ENCODE measurements around the gene KRTAP1-4. TPM values are rescaled to one million over a fixed set of nuclear protein-coding genes. Genes with fewer than 3 reads are reported as not detected.
A peak's percentile ranks its signal among the peaks of the same experiment; 100 is the strongest.

KRTAP1-4 gene
- total and polyA plus RNA-seq, 2 of the 4 experiments (the other 2 are of a cell fraction): not detected

DNA sequence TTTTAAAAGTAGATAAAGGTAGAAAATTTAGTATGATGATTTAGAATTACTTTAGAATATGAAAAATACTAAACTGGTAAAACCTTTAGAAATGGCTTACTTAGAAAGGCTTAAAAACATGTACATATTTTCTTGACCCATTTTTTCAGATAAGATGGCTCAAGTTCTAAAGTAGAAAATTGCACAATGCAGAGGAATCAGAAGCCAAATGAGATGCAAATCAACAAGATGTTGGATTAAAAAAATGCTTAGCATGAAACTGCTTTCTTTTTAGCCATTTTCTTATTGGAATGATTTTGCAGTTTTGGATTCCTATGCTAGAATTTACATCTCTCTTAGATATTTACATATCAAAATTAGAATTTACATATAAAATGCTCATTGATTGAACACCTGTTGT is 19.6 kb downstream of the KRTAP1-4 start:
- ChIA-PET POLR2A (ENCODE audit: unreplicated experiment) (no interaction called here), CTCF (no interaction called here)
- H3K14ac ChIP-seq (replicated peaks; ENCODE audit: low read depth, low read length): no peak overlapping the region
- H3K23ac ChIP-seq (ENCODE audit: low read depth, low read length): no peak overlapping the region
- in situ Hi-C loops (cut with MboI; ENCODE audit: low sequenced_read_pairs): no loop called here
- H2AK9ac ChIP-seq (replicated peaks; ENCODE audit: low read depth, low read length, poor library complexity): no peak overlapping the region
- H4K8ac ChIP-seq (ENCODE audit: low read depth in 2 of 2, low read length in 2 of 2): no peak overlapping the region
- H3K9me1 ChIP-seq (ENCODE audit: insufficient read depth, low read length): no peaks in the 10 kb centered on the region; the same call in 1 of the 2 replicates
- H4K91ac ChIP-seq (ENCODE audit: insufficient read depth, low read depth, low read length): no peak overlapping the region
- intact Hi-C loops (cut with micrococcal nuclease): no loop called here
- BruUV-seq (replicated peaks): no TSS peak
- TF ChIP-seq MAFK (IDR thresholded peaks at IDR 0.05; ENCODE audit: low read depth, low read length): no peak
- TF ChIP-seq SMC3 (IDR thresholded peaks at IDR 0.05; ENCODE audit: low read depth, low read length): no peak
- TF ChIP-seq, protein P1, sequence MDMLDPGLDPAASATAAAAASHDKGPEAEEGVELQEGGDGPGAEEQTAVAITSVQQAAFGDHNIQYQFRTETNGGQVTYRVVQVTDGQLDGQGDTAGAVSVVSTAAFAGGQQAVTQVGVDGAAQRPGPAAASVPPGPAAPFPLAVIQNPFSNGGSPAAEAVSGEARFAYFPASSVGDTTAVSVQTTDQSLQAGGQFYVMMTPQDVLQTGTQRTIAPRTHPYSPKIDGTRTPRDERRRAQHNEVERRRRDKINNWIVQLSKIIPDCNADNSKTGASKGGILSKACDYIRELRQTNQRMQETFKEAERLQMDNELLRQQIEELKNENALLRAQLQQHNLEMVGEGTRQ (IDR thresholded peaks at IDR 0.05; ENCODE audit: low read depth, low read length): no peak
- no peak for TF ChIP-seq CHD1 (IDR thresholded peaks at IDR 0.05; ENCODE audit: low read depth, low read length)
- TF ChIP-seq CEBPB (IDR thresholded peaks at IDR 0.05; ENCODE audit: low read depth, low read length): peak; percentile 29; the same call in 1 of the 2 replicates
- TF ChIP-seq MAZ (IDR thresholded peaks at IDR 0.05; ENCODE audit: borderline replicate concordance, low read depth, low read length): no peak
- no peak for TF ChIP-seq RAD21 (IDR thresholded peaks at IDR 0.05; ENCODE audit: low read length)
- dilution Hi-C loops (cut with HindIII; ENCODE audit: low sequenced_read_pairs, unreplicated experiment): no loop called here
- H3K56ac ChIP-seq (ENCODE audit: extremely low read depth, insufficient read depth, low read length): no peak overlapping the region
- no peak overlapping the region for H3K27ac ChIP-seq (ENCODE audit: insufficient read depth, low read length)
- H2AFZ ChIP-seq (replicated peaks; ENCODE audit: low read length, poor library complexity): no peak overlapping the region
- H2BK20ac ChIP-seq (ENCODE audit: low read depth, low read length): no peak overlapping the region
- no peak overlapping the region for H3K18ac ChIP-seq (ENCODE audit: low read depth, low read length)
- no peak overlapping the region for H2BK120ac ChIP-seq (ENCODE audit: low read depth, low read length)
- H4K5ac ChIP-seq (ENCODE audit: low read depth, low read length): no peak overlapping the region
- no peaks in the 10 kb centered on the region for H3K27me3 ChIP-seq (ENCODE audit: control insufficient read depth, insufficient read depth, low read length)
- no peak overlapping the region for H3K4me2 ChIP-seq (ENCODE audit: low read depth, low read length)
- no peaks in the 10 kb centered on the region for H4K20me1 ChIP-seq (ENCODE audit: insufficient read depth, low read length)
- H3K4me3 ChIP-seq (ENCODE audit: insufficient read depth, low read depth, low read length): no peak overlapping the region
- H3K4ac ChIP-seq (ENCODE audit: low read depth, low read length): no peak overlapping the region
- ATAC-seq (ENCODE audit: low read depth) (no peak), DNase-seq (no peak)
- H3K9me3 ChIP-seq (ENCODE audit: control insufficient read depth, insufficient read depth, low read length): no peaks in the 10 kb centered on the region
- no peak overlapping the region for H2BK5ac ChIP-seq (ENCODE audit: low read depth, low read length, poor library complexity, severe bottlenecking)
- H2BK15ac ChIP-seq (ENCODE audit: low read depth, low read length): no peak overlapping the region
- H3K4me1 ChIP-seq (ENCODE audit: control insufficient read depth, insufficient read depth, low read length): peaks cover 1% of the 10 kb centered on the region; the same call in 1 of the 2 replicates
- no peaks in the 10 kb centered on the region for H3K79me1 ChIP-seq (ENCODE audit: low read depth in 1 of 2, low read length in 2 of 2)
- H2AK5ac ChIP-seq (ENCODE audit: low read depth, low read length): no peak overlapping the region
- H3K36me3 ChIP-seq (ENCODE audit: control insufficient read depth, insufficient read depth, low read length): no peaks in the 10 kb centered on the region
- no peak overlapping the region for H3K9ac ChIP-seq (ENCODE audit: low read depth, low read length)

Measured in IMR-90 (cell line).